ENCODE measurements around the gene PCP4L1. TPM values are rescaled to one million over a fixed set of nuclear protein-coding genes. Genes with fewer than 3 reads are reported as not detected.
"Not testable (repeated sequence)": the region's sequence is repeated elsewhere in the genome, so short reads cannot be mapped to it uniquely, and the experiment has no call there.

PCP4L1 gene
- total and polyA plus RNA-seq, 7 donors = 0.71 to 15.2 (median 3.1) TPM; not detected in 2

GRCh38 chr1:161309868-161310267 is 51.3 kb downstream of the PCP4L1 start, which contains the start of gene MPZ:
Gene MPZ, minus strand, starts transcription at chr1:161309968. Its CDS starts 63 bp downstream, at chr1:161309905.
- Histone ChIP-seq H3K9me3 (no peaks in the 10 kb centered on the region), H3K4me3 (peak within 1 kb of the TSS in 2 of 4 donors; percentile 5 to 20), H3K27me3 (no peaks in the 10 kb centered on the region), H3K4me1 (peaks cover 0 to 23% (median 20%) of the 10 kb centered on the region in 4 donors), H3K27ac (peak within 1 kb of the TSS in 2 of 4 donors; percentile 19 to 23), H3K36me3 (no peaks in the 10 kb centered on the region)
- TF ChIP-seq POLR2AphosphoS5 (IDR thresholded peaks at IDR 0.05) (peak in 1 of 4 donors; percentile 11), CTCF (IDR thresholded peaks at IDR 0.05) (no peak)
- intact Hi-C loops (cut with DNase I) = loop anchor here (5.0 kb wide), 2 partner anchors 72 to 83 kb away; partner anchors contain the start of gene TOMM40L
- DNase-seq = no peak
- 42 to 56% methylated on average over 2 of the region's 2 CpGs for WGBS, 2 donors

GRCh38 chr1:161311595-161312181 is 53.1 kb downstream of the PCP4L1 start:
- intact Hi-C loops (cut with DNase I) = loop anchor here (5.0 kb wide), 1 partner anchor 71 kb away; no protein-coding TSS in a partner anchor
- no peaks in the 10 kb centered on the region for H3K9me3 ChIP-seq
- H3K36me3 ChIP-seq = no peaks in the 10 kb centered on the region
- WGBS, 2 donors = 95 to 97% methylated on average over 4 of the region's 4 CpGs
- no peaks in the 10 kb centered on the region for H3K27me3 ChIP-seq
- peak overlapping the region in 1 of 4 donors; percentile 5 for H3K27ac ChIP-seq
- H3K4me1 ChIP-seq = peaks cover 0 to 18% (median 16%) of the 10 kb centered on the region in 4 donors
- no peak for DNase-seq
- no peak overlapping the region for H3K4me3 ChIP-seq
- TF ChIP-seq POLR2A (IDR thresholded peaks at IDR 0.05) (no peak), EP300 (IDR thresholded peaks at IDR 0.05) (no peak), CTCF (IDR thresholded peaks at IDR 0.05) (no peak), POLR2AphosphoS5 (IDR thresholded peaks at IDR 0.05) (no peak)

GRCh38 chr1:161313554-161314200 is 55.1 kb downstream of the PCP4L1 start:
- no peaks in the 10 kb centered on the region for H3K27me3 ChIP-seq
- peaks cover 0 to 18% (median 16%) of the 10 kb centered on the region in 4 donors for H3K4me1 ChIP-seq
- peak overlapping the region; percentile 80 to 91 (median 86) for H3K4me3 ChIP-seq
- TF ChIP-seq EP300 (IDR thresholded peaks at IDR 0.05) = peak in 1 of 4 donors; percentile 24
- no peak for TF ChIP-seq POLR2AphosphoS5 (IDR thresholded peaks at IDR 0.05)
- peaks cover 0 to 2% (median 0%) of the 10 kb centered on the region in 4 donors for H3K36me3 ChIP-seq
- peak overlapping the region; percentile 92 to 97 (median 93) for H3K27ac ChIP-seq
- WGBS, 2 donors = 12 to 35% methylated on average over 28 of the region's 28 CpGs
- intact Hi-C loops (cut with DNase I) = loop anchor here (5.0 kb wide), 1 partner anchor 69 kb away; no protein-coding TSS in a partner anchor
- H3K9me3 ChIP-seq = no peaks in the 10 kb centered on the region
- DNase-seq = no peak

- H3K27ac ChIP-seq = peak within 1 kb of the TSS; percentile 92 to 97 (median 93)
- H3K36me3 ChIP-seq = peaks cover 0 to 8% (median 0%) of the 10 kb centered on the region in 4 donors
- peaks cover 0 to 18% (median 16%) of the 10 kb centered on the region in 4 donors for H3K4me1 ChIP-seq
- H3K27me3 ChIP-seq = no peaks in the 10 kb centered on the region
- peak; percentile 95 for DNase-seq
- TF ChIP-seq EP300 (IDR thresholded peaks at IDR 0.05) = peak in 1 of 4 donors; percentile 29
- peak; percentile 91 to 98 (median 94) for TF ChIP-seq POLR2AphosphoS5 (IDR thresholded peaks at IDR 0.05)
- peak; percentile 82 to 87 for TF ChIP-seq POLR2A (IDR thresholded peaks at IDR 0.05)
- peak in 1 of 4 experiments; percentile 19 for TF ChIP-seq CTCF (IDR thresholded peaks at IDR 0.05)
- no peaks in the 10 kb centered on the region for H3K9me3 ChIP-seq
- intact Hi-C loops (cut with DNase I) = loop anchor here (5.0 kb wide), 1 partner anchor 68 kb away; no protein-coding TSS in a partner anchor
- 0 to 1% methylated on average over 45 of the region's 45 CpGs for WGBS, 2 donors
- peak within 1 kb of the TSS; percentile 80 to 91 (median 86) for H3K4me3 ChIP-seq
Measured at GRCh38 chr1:161314201-161314981, 55.8 kb downstream of the PCP4L1 start, which contains the start of gene SDHC. Gene SDHC, plus strand, starts transcription at chr1:161314381. Its CDS starts 25 bp downstream, at chr1:161314406.

GRCh38 chr1:161315841-161316674 is 57.5 kb downstream of the PCP4L1 start:
- H3K9me3 ChIP-seq; H3K4me3 ChIP-seq; H3K27ac ChIP-seq; intact Hi-C loops (cut with DNase I); H3K27me3 ChIP-seq; DNase-seq: not testable (repeated sequence)
- Histone ChIP-seq H3K4me1 (peaks cover 0 to 18% (median 16%) of the 10 kb centered on the region in 4 donors), H3K36me3 (peaks cover 0 to 13% (median 0%) of the 10 kb centered on the region in 4 donors)
- WGBS, 2 donors = 83 to 87% methylated on average over 17 of the region's 17 CpGs
